Adipose tissue (tissue), 3 donors: ENCODE measurements around the gene SPATA7. TPM values are rescaled to one million over a fixed set of nuclear protein-coding genes. Genes with fewer than 3 reads are reported as not detected.
"Not testable (repeated sequence)": the region's sequence is repeated elsewhere in the genome, so short reads cannot be mapped to it uniquely, and the experiment has no call there.

Experiments used
- H3K27ac ChIP-seq: one replicate; pipeline ENCODE4 v1.5.1; 2013; ENCODE audit warnings: low read depth, low read length
- WGBS, 3 donors: extraction: QIAGEN DNeasy Blood & Tissue Kit; methylation state at CpG; one replicate each; pipeline ENCODE4 v1.1.7; 2013; 5-methylcytosine and 5-hydroxymethylcytosine counted together
- polyA plus RNA-seq, 3 donors: library from polyadenylated mRNA; stranded (reverse); fragments of 200-250 nt; gene quantifications; one replicate each; pipeline ENCODE4 v1.2.3, GENCODE V29; 2013
- donor health status: healthy with polysubstance abuse.
- donor health status: Bipolar disorder and iron deficiency.
- donor health status: healthy.

Gene SPATA7
- 1 to 10 TPM; 4.2 to 7.4 (median 5.6) TPM for polyA plus RNA-seq

- no peak within 1 kb of the TSS for H3K27ac ChIP-seq
- 0% methylated on average over 48 to 50 of the region's 50 CpGs for WGBS, 3 donors
These were observed at the start of gene SPATA7 for GRCh38 chr14:88385212-88386101. TSS of gene SPATA7 (plus strand) at chr14:88385657. CDS start at chr14:88385819, 162 bp downstream.

- H3K27ac ChIP-seq, result no peak overlapping the region
These were observed 45.1 kb upstream of the SPATA7 start for GRCh38 chr14:88340357-88340756.

DNA sequence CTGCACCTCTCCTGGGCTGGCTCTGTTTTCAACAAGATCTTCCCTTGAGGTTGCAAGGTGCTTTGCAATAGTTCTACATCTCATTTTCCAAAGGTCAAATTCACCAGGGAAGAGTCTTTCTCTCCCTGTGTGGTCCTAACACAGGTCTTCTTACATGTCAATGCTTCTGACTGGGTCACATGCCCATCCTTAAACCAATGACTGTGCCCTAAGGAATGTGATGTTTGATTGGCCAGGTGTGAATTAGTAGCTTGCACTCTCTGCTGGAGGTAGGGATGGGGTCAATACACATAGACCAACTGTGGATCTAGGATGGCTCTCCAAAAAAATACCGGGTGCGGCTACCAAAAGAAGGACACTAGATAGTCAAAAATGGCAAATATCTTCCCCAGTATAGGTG, 42.5 kb upstream of the SPATA7 start:
- WGBS, 3 donors, result 80 to 100% (median 93%) methylated on average over 2 of the region's 2 CpGs
- no peak overlapping the region for H3K27ac ChIP-seq

- WGBS, 3 donors, result 62 to 77% (median 70%) methylated on average over 5 of the region's 5 CpGs
- H3K27ac ChIP-seq, result no peak overlapping the region
These were observed 39.3 kb upstream of the SPATA7 start for GRCh38 chr14:88346048-88346639.

GRCh38 chr14:88348546-88348945, 36.9 kb upstream of the SPATA7 start:
- WGBS, 3 donors, result 56 to 60% (median 59%) methylated on average over 3 of the region's 3 CpGs
- no peak overlapping the region for H3K27ac ChIP-seq

DNA sequence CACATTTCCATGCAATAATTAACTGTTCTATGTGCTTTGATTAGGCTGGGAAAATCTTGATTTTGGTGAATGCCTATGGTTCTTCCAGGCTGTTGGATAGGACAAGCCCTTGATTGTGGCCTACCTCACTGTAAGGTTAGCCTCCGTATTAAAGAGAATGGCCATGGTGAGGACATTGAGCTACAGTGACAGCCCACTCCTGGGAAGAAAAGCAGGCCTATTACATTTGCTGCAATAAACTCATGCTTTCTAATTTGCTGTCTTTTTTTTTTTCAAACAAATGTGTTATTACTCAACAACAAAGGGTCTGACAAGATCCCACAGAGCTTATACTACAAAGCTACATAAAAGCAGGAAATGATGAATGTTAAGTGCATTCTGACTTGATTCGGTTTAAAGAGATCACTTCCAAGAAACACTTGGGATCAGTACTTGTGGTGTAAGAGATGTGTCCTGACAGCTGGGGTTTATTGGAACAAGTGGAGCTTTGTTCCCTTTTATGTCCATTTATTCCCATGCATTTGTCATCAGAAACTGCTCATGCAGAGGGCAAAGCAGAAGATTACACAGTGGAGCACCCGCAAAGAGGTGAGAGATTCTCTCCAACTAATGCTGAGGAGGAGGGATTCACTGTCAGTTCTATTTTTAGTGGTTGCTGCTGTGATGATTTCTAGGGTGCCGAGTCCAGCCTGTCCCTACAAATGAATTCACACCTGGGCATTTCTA, 33.3 kb upstream of the SPATA7 start:
- WGBS, 3 donors, result 63 to 66% (median 66%) methylated on average over 4 of the region's 4 CpGs

DNA sequence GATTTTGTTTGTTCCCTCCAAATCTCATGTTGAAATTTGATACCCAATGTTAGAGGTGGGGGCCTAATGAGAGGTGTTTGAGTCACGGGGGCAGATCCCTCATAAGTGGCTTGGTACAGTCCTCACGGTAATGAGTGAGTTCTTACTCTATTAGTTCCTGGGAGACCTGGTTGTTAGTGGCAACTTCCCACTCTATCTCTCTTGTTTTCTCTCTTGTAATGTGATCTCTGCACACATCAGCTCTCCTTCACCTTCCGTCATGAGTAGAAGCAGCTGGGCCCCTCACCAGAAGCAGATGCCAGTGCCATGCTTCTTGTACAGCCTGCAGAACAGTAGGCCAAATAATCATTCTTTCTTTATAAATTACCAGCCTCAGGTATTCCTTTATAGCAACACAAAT, 32.8 kb upstream of the SPATA7 start:
- no peak overlapping the region for H3K27ac ChIP-seq
- 54 to 57% (median 56%) methylated on average over 3 of the region's 3 CpGs for WGBS, 3 donors

More for the DNA sequence above, 33.3 kb upstream of the SPATA7 start:
- no peak overlapping the region for H3K27ac ChIP-seq

GRCh38 chr14:88354358-88354757, 31.1 kb upstream of the SPATA7 start:
- no peak overlapping the region for H3K27ac ChIP-seq
- 75 to 86% (median 77%) methylated on average over 3 of the region's 3 CpGs for WGBS, 3 donors

DNA sequence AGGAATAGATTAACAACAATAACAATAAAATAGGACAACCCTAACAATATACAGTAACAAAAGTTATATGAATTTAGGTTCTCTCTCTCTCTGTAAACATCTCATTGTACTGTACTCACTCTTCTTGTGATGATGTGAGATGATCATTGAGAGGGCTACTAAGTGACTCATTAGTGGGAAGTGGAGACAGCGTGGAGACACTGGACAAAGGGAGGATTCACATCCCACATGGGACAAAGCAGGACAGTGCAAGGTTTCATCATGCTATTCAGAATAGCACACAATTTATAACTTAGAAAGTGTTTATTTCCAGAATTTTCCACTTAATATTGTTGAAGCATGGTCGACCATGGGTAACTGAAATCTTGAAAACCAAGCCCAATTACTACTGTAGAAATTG, 26.0 kb upstream of the SPATA7 start:
- 62 to 71% (median 70%) methylated on average over 2 of the region's 2 CpGs for WGBS, 3 donors

DNA sequence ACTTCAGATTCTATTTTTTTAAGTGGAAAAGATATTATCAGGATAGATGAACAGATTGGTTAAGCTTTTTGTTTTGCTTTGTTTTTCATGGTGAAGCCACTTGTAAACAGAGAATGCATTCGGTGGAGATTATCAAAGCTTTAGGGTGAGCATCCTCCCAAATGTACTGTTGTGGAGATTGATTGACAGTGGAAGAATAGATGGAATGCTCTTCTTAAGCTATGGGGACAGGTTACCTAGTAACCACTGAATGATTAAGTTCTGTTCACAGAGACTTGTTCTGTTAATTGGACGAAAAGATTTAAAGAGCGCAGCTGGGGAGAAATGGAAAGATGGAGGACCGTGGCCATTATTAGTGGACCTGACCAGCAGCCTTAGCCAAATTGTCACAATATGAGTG, 21.8 kb upstream of the SPATA7 start:
- 70 to 85% (median 82%) methylated on average over 4 of the region's 4 CpGs for WGBS, 3 donors
- no peak overlapping the region for H3K27ac ChIP-seq

More for the DNA sequence above, 26.0 kb upstream of the SPATA7 start:
- no peak overlapping the region for H3K27ac ChIP-seq

- H3K27ac ChIP-seq, result no peak overlapping the region
- WGBS, 3 donors, result 70 to 76% (median 73%) methylated on average over 4 of the region's 4 CpGs
These were observed 20.6 kb upstream of the SPATA7 start for GRCh38 chr14:88364710-88365413.

- 44 to 71% (median 54%) methylated on average over 1 of the region's 1 CpG for WGBS, 3 donors
- no peak overlapping the region for H3K27ac ChIP-seq
These were observed 16.0 kb upstream of the SPATA7 start for GRCh38 chr14:88369496-88369895.

GRCh38 chr14:88379706-88380343, 5.6 kb upstream of the SPATA7 start:
- H3K27ac ChIP-seq, result no peak overlapping the region
- WGBS, 3 donors, result 61 to 79% (median 75%) methylated on average over 5 of the region's 5 CpGs

DNA sequence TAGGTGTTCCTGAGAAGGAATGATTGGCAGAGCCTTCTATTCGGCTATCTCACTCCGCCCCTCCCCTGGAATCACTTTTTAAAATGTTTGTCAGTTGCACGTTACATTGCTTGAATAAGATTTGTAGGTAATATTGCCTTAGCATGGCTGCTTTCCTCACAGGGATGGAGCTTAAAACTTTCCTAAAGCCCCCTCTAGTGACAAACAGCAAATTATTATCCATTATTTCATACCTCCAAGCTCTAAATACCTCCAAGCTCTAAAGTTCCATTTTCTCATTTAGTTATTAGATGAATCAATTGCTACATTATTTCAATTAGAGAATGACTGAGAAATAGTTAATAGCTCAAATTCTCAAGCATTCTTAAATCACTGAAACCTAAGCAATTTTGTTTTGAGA, 5.1 kb upstream of the SPATA7 start:
- no peak overlapping the region for H3K27ac ChIP-seq
- WGBS, 3 donors, result 19 to 44% (median 43%) methylated on average over 3 of the region's 3 CpGs

DNA sequence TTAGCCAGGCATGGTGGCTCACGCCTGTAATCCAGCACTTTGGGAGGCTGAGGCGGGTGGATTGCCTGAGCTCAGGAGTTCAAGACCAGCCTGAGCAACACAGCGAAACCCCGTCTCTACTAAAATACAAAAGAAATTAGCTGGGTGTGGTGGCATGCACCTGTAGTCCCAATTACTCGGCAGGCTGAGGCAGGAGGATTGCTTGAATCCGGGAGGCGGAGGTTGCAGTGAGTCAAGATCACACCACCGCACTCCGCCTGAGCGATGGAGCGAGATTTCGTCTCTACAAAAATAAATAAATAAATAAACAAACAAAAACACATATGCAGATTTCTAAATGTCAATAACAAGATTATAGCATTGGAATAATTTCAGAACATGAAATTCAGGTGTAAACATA, 3.8 kb upstream of the SPATA7 start:
- WGBS, 3 donors, result 93 to 96% (median 94%) methylated on average over 12 of the region's 12 CpGs
- H3K27ac ChIP-seq, result not testable (repeated sequence)

GRCh38 chr14:88384718-88385117, 739 bp upstream of the SPATA7 start:
- 8 to 9% (median 8%) methylated on average over 3 of the region's 3 CpGs for WGBS, 3 donors
- no peak overlapping the region for H3K27ac ChIP-seq

GRCh38 chr14:88386256-88386794, 868 bp downstream of the SPATA7 start:
- no peak overlapping the region for H3K27ac ChIP-seq
- WGBS, 3 donors, result 27 to 51% (median 44%) methylated on average over 9 of the region's 9 CpGs

DNA sequence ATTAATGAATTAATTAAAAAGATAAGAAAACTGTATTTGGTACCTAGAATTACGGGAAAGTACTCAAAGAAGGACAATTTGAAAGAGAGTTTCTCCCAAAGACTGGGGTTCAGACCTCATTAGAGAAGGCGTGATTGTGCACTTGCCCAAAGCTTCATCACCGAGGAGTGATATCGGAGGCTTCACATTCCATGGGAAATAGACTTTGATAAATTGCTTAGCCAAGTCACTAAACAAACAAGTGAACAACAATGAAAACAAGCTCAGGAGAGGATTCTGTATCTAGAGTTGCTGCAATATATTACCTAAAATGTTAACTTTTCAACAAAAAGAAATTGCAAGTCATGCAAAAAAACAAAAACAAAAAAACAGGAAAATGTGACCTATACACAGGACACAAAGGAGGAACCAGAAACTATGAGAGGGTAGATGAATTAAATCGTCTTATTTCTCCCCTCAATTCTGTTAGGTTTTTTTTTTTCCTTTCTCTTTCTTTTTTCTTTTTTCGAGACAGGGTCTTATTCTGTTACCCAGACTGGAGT, 3.4 kb downstream of the SPATA7 start:
- 78 to 90% (median 90%) methylated on average over 6 of the region's 6 CpGs for WGBS, 3 donors

More for the DNA sequence above, 3.4 kb downstream of the SPATA7 start:
- H3K27ac ChIP-seq, result no peak overlapping the region
